GM23338 (cell line): ENCODE results near the gene SLC66A3. TPM values are rescaled to one million over a fixed set of nuclear protein-coding genes. Genes with fewer than 3 reads are reported as not detected.

ENCODE experiments used
- ATAC-seq: fragments of 200-7000 bp; cut with Tn5 transposase; 3 replicates; pipeline ENCODE4 v1.9.1; 2020
- DNase-seq: peaks from one replicate; pipeline ENCODE4 v3.0.0-alpha.2; 2015; ENCODE audit warnings: low spot score
- H2AFZ ChIP-seq: fragments of 200-600 bp; sonication (generic); 2 replicates; pipeline ENCODE4 v1.8.0; 2016; ENCODE audit warnings: antibody characterized with exemption, mild to moderate bottlenecking, moderate library complexity
- H3F3A ChIP-seq: fragments of 200-600 bp; sonication (generic); replicated peaks from 2 replicates; pipeline ENCODE4 v1.8.0; 2017; ENCODE audit warnings: antibody characterized with exemption, mixed run types, low read depth
- H3K27ac ChIP-seq: fragments of 200-600 bp; sonication (generic); 2 replicates; pipeline ENCODE4 v1.6.1; 2016; ENCODE audit warnings: low read depth
- H3K27me3 ChIP-seq: fragments of 200-600 bp; sonication (generic); 2 replicates; pipeline ENCODE4 v1.8.0; 2016; ENCODE audit warnings: mild to moderate bottlenecking, mixed run types, moderate library complexity; ENCODE audit not compliant: insufficient read depth
- H3K36me3 ChIP-seq: fragments of 200-600 bp; sonication (generic); 2 replicates; pipeline ENCODE4 v1.8.0; 2016; ENCODE audit warnings: mild to moderate bottlenecking; ENCODE audit not compliant: insufficient read depth
- H3K4me1 ChIP-seq: fragments of 200-600 bp; sonication (generic); 2 replicates; pipeline ENCODE4 v1.8.0; 2016; ENCODE audit warnings: mild to moderate bottlenecking, moderate library complexity; ENCODE audit not compliant: insufficient read depth
- H3K4me2 ChIP-seq: fragments of 200-600 bp; sonication (generic); 2 replicates; pipeline ENCODE4 v1.7.1; 2017; ENCODE audit warnings: mixed run types
- H3K4me3 ChIP-seq: fragments of 200-600 bp; sonication (generic); 2 replicates; pipeline ENCODE4 v1.6.1; 2016; ENCODE audit warnings: mixed run types
- H3K79me2 ChIP-seq: fragments of 200-600 bp; sonication (generic); replicated peaks from 2 replicates; pipeline ENCODE4 v1.8.0; 2017; ENCODE audit warnings: mild to moderate bottlenecking; ENCODE audit not compliant: insufficient read depth
- H3K9me2 ChIP-seq: fragments of 200-600 bp; sonication (generic); 2 replicates; pipeline ENCODE4 v1.8.0; 2017; ENCODE audit not compliant: insufficient read depth
- H4K20me1 ChIP-seq: fragments of 200-600 bp; sonication (generic); replicated peaks from 2 replicates; pipeline ENCODE4 v1.8.0; 2017; ENCODE audit warnings: mild to moderate bottlenecking; ENCODE audit not compliant: insufficient read depth
- H3K27ac Mint-ChIP-seq: 2 replicates; pipeline ENCODE4 v1.8.0; 2020; ENCODE audit warnings: inconsistent platforms, mild to moderate bottlenecking, moderate library complexity, mixed read lengths
- H3K27me3 Mint-ChIP-seq: 3 replicates; pipeline ENCODE4 v1.8.0; 2022; ENCODE audit warnings: low read depth, mild to moderate bottlenecking, moderate library complexity, mixed read lengths, inconsistent platforms; ENCODE audit not compliant: insufficient read depth, poor library complexity
- H3K36me3 Mint-ChIP-seq: 3 replicates; pipeline ENCODE4 v1.8.0; 2021; ENCODE audit warnings: low read depth, mild to moderate bottlenecking, inconsistent platforms, moderate library complexity, mixed read lengths
- H3K4me1 Mint-ChIP-seq: 3 replicates; pipeline ENCODE4 v1.8.0; 2020; ENCODE audit warnings: mild to moderate bottlenecking, inconsistent platforms, mixed read lengths
- H3K4me3 Mint-ChIP-seq: 3 replicates; pipeline ENCODE4 v1.8.0; 2021; ENCODE audit warnings: moderate library complexity, mild to moderate bottlenecking, inconsistent platforms, mixed read lengths
- H3K9me3 Mint-ChIP-seq: 3 replicates; pipeline ENCODE4 v1.8.0; 2020; ENCODE audit warnings: moderate library complexity, mild to moderate bottlenecking, inconsistent platforms, mixed read lengths
- CREB1 ChIP-seq: fragments of 250-450 bp; sonication (Bioruptor Pico); IDR thresholded peaks from 2 replicates; pipeline ENCODE4 v1.5.0; 2020; ENCODE audit warnings: low read depth, mild to moderate bottlenecking, moderate library complexity
- JUNB ChIP-seq: IDR thresholded peaks from one replicate; pipeline ENCODE4 v1.6.1; 2016; ENCODE audit warnings: antibody characterized with exemption; ENCODE audit not compliant: unreplicated experiment
- NANOG ChIP-seq: IDR thresholded peaks from 2 replicates; pipeline ENCODE4 v1.6.1; 2016; ENCODE audit warnings: antibody characterized with exemption, borderline replicate concordance
- POLR2AphosphoS5 ChIP-seq: IDR thresholded peaks from 2 replicates; pipeline ENCODE4 v1.6.1; 2016; ENCODE audit warnings: antibody characterized with exemption, low read depth
- ZNF114 ChIP-seq: fragments of 250-450 bp; sonication (Bioruptor Pico); IDR thresholded peaks from 2 replicates; pipeline ENCODE4 v1.5.0; 2020; ENCODE audit warnings: mild to moderate bottlenecking, moderate library complexity
- ZNF331 ChIP-seq: fragments of 250-450 bp; sonication (Bioruptor Pico); IDR thresholded peaks from 2 replicates; pipeline ENCODE4 v1.5.0; 2020; ENCODE audit warnings: low read depth, mild to moderate bottlenecking, moderate library complexity
- polyA plus RNA-seq: library from polyadenylated mRNA; unstranded; fragments of >200 nt; fragmentation: Nextera tagmentation; extraction: Ambion mirVana; gene quantifications from 2 replicates; pipeline ENCODE4 v1.2.1, GENCODE V29; 2016
- total RNA-seq: library from RNA; depleted of rRNA; stranded (reverse); fragments of >200 nt; shearing (Covaris generic); gene quantifications from 2 replicates; pipeline ENCODE4 v1.2.3, GENCODE V29; 2014
- TF ChIP-seq, protein P1 (sequence below): IDR thresholded peaks from 2 replicates; pipeline ENCODE4 v1.6.1; 2016; ENCODE audit warnings: antibody characterized with exemption
- TF ChIP-seq, protein P2 (sequence below): fragments of 250-450 bp; sonication (Bioruptor Pico); IDR thresholded peaks from 2 replicates; pipeline ENCODE4 v1.5.0; 2020; ENCODE audit warnings: mild to moderate bottlenecking, moderate library complexity
- TF ChIP-seq, protein P3 (sequence below): IDR thresholded peaks from one replicate; pipeline ENCODE4 v1.6.1; 2018; ENCODE audit warnings: antibody characterized with exemption; ENCODE audit not compliant: unreplicated experiment

Gene SLC66A3
- total and polyA plus RNA-seq, 2 experiments from 2014 or later, result 13.7 to 18.4 TPM

DNA sequence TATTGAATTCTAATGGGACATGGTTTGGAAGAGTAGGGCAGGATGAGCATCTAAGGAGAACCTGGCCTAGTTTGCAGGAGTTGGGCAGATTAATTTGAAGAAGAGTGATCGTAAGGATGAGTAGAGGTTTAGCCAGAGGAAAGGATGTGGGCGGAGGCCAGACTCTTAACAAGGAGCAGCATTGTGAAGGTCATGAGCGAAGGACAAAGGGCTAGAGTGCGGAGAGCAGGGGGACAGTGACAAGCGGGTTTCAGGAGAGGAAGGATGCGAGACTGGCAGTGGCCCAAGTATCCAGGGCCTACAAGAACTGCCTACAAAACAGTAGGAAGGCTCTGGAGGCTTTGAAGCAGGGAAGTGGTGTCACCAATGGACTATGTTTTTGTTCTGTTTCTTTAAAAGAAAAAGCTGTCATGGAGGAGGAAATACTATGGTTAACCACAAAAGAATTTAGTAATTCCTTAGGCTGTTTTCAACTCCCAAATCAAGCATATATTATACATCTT lies 20.1 kb downstream of the SLC66A3 start (continued):
- TF ChIP-seq, protein P1, sequence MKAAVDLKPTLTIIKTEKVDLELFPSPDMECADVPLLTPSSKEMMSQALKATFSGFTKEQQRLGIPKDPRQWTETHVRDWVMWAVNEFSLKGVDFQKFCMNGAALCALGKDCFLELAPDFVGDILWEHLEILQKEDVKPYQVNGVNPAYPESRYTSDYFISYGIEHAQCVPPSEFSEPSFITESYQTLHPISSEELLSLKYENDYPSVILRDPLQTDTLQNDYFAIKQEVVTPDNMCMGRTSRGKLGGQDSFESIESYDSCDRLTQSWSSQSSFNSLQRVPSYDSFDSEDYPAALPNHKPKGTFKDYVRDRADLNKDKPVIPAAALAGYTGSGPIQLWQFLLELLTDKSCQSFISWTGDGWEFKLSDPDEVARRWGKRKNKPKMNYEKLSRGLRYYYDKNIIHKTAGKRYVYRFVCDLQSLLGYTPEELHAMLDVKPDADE, result no peak
- TF ChIP-seq NANOG (no peak), JUNB (no peak), ZNF331 (CRISPR knock-in tag) (no peak), CREB1 (CRISPR knock-in tag) (no peak)

DNA sequence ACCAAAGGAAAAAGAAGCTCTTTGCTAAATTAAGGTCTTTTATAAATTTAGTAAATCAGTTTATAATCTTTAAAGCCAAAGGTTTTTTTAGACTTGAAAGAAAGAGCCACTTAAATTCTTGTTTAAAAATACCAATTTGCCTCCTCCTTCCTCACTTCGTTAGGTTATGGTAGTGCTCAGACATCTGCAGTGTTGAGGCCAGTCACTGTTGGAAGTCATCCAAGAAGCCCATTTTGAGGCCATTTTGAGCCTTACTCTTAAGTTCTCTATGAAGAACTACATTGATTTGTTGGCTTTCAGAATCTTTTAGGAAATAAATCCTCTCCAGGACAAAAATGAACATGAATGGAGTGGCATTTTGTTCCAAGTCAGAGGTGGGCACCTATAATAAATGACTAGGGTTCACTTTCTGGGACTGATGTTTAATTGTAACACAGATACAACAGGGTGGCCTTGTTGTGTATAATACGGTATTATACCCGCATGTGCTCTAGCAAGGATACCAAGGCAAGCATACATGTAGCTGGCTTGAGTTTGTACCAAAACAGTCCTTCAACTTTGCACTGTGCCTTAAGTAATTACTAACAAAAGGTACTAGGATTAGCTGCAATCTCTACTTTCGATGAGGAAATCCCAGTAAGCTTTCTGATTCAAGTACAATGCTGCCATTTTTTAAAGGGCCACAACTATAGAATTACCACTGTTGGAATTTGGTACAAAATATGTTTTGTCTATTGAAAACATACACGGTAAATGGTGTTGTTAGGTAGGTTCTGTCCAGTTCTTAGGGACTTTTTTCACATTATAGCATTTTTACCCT lies 22.8 kb downstream of the SLC66A3 start:
- Histone ChIP-seq H3F3A (no peaks in the 10 kb centered on the region), H3K27me3 (no peaks in the 10 kb centered on the region), H3K4me1 (no peaks in the 10 kb centered on the region), H3K36me3 (0 out of 2 replicates have a peak, but pooled peaks cover 7% of the 10 kb centered on the region), H2AFZ (no peak overlapping the region), H3K27ac (no peak overlapping the region), H3K79me2 (no peaks in the 10 kb centered on the region), H3K4me2 (no peak overlapping the region), H4K20me1 (no peaks in the 10 kb centered on the region), H3K4me3 (no peak overlapping the region), H3K9me2 (no peaks in the 10 kb centered on the region)
- Mint-ChIP-seq H3K36me3 (no peaks in the 10 kb centered on the region; the same call in 2 of the 3 replicates), H3K4me3 (no peak overlapping the region), H3K27ac (no peak overlapping the region), H3K27me3 (no peaks in the 10 kb centered on the region), H3K9me3 (no peaks in the 10 kb centered on the region), H3K4me1 (peaks cover 4% of the 10 kb centered on the region; the same call in 2 of the 3 replicates)
- no peak for ATAC-seq
- no peak for DNase-seq
- TF ChIP-seq JUNB (no peak), POLR2AphosphoS5 (no peak), ZNF114 (CRISPR knock-in tag) (no peak), ZNF331 (CRISPR knock-in tag) (no peak), CREB1 (CRISPR knock-in tag) (no peak)
- TF ChIP-seq, protein P2, sequence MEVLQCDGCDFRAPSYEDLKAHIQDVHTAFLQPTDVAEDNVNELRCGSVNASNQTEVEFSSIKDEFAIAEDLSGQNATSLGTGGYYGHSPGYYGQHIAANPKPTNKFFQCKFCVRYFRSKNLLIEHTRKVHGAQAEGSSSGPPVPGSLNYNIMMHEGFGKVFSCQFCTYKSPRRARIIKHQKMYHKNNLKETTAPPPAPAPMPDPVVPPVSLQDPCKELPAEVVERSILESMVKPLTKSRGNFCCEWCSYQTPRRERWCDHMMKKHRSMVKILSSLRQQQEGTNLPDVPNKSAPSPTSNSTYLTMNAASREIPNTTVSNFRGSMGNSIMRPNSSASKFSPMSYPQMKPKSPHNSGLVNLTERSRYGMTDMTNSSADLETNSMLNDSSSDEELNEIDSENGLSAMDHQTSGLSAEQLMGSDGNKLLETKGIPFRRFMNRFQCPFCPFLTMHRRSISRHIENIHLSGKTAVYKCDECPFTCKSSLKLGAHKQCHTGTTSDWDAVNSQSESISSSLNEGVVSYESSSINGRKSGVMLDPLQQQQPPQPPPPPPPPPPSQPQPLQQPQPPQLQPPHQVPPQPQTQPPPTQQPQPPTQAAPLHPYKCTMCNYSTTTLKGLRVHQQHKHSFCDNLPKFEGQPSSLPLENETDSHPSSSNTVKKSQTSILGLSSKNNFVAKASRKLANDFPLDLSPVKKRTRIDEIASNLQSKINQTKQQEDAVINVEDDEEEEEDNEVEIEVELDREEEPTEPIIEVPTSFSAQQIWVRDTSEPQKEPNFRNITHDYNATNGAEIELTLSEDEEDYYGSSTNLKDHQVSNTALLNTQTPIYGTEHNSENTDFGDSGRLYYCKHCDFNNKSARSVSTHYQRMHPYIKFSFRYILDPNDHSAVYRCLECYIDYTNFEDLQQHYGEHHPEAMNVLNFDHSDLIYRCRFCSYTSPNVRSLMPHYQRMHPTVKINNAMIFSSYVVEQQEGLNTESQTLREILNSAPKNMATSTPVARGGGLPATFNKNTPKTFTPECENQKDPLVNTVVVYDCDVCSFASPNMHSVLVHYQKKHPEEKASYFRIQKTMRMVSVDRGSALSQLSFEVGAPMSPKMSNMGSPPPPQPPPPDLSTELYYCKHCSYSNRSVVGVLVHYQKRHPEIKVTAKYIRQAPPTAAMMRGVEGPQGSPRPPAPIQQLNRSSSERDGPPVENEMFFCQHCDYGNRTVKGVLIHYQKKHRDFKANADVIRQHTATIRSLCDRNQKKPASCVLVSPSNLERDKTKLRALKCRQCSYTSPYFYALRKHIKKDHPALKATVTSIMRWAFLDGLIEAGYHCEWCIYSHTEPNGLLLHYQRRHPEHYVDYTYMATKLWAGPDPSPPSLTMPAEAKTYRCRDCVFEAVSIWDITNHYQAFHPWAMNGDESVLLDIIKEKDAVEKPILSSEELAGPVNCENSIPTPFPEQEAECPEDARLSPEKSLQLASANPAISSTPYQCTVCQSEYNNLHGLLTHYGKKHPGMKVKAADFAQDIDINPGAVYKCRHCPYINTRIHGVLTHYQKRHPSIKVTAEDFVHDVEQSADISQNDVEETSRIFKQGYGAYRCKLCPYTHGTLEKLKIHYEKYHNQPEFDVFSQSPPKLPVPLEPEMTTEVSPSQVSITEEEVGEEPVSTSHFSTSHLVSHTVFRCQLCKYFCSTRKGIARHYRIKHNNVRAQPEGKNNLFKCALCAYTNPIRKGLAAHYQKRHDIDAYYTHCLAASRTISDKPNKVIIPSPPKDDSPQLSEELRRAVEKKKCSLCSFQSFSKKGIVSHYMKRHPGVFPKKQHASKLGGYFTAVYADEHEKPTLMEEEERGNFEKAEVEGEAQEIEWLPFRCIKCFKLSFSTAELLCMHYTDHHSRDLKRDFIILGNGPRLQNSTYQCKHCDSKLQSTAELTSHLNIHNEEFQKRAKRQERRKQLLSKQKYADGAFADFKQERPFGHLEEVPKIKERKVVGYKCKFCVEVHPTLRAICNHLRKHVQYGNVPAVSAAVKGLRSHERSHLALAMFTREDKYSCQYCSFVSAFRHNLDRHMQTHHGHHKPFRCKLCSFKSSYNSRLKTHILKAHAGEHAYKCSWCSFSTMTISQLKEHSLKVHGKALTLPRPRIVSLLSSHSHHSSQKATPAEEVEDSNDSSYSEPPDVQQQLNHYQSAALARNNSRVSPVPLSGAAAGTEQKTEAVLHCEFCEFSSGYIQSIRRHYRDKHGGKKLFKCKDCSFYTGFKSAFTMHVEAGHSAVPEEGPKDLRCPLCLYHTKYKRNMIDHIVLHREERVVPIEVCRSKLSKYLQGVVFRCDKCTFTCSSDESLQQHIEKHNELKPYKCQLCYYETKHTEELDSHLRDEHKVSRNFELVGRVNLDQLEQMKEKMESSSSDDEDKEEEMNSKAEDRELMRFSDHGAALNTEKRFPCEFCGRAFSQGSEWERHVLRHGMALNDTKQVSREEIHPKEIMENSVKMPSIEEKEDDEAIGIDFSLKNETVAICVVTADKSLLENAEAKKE (CRISPR knock-in tag), result no peak
- TF ChIP-seq, protein P1, result no peak
- TF ChIP-seq, protein P3, sequence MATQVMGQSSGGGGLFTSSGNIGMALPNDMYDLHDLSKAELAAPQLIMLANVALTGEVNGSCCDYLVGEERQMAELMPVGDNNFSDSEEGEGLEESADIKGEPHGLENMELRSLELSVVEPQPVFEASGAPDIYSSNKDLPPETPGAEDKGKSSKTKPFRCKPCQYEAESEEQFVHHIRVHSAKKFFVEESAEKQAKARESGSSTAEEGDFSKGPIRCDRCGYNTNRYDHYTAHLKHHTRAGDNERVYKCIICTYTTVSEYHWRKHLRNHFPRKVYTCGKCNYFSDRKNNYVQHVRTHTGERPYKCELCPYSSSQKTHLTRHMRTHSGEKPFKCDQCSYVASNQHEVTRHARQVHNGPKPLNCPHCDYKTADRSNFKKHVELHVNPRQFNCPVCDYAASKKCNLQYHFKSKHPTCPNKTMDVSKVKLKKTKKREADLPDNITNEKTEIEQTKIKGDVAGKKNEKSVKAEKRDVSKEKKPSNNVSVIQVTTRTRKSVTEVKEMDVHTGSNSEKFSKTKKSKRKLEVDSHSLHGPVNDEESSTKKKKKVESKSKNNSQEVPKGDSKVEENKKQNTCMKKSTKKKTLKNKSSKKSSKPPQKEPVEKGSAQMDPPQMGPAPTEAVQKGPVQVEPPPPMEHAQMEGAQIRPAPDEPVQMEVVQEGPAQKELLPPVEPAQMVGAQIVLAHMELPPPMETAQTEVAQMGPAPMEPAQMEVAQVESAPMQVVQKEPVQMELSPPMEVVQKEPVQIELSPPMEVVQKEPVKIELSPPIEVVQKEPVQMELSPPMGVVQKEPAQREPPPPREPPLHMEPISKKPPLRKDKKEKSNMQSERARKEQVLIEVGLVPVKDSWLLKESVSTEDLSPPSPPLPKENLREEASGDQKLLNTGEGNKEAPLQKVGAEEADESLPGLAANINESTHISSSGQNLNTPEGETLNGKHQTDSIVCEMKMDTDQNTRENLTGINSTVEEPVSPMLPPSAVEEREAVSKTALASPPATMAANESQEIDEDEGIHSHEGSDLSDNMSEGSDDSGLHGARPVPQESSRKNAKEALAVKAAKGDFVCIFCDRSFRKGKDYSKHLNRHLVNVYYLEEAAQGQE, result no peak
